ENCODE measurements around the gene RSPO4.

GRCh38 chr20:982754-983153 is 19.4 kb downstream of the RSPO4 start:
- no peak for TF ChIP-seq EZH2phosphoT487 (IDR thresholded peaks at IDR 0.05; ENCODE audit: borderline replicate concordance, low read depth, low read length)
- TF ChIP-seq, protein P1, sequence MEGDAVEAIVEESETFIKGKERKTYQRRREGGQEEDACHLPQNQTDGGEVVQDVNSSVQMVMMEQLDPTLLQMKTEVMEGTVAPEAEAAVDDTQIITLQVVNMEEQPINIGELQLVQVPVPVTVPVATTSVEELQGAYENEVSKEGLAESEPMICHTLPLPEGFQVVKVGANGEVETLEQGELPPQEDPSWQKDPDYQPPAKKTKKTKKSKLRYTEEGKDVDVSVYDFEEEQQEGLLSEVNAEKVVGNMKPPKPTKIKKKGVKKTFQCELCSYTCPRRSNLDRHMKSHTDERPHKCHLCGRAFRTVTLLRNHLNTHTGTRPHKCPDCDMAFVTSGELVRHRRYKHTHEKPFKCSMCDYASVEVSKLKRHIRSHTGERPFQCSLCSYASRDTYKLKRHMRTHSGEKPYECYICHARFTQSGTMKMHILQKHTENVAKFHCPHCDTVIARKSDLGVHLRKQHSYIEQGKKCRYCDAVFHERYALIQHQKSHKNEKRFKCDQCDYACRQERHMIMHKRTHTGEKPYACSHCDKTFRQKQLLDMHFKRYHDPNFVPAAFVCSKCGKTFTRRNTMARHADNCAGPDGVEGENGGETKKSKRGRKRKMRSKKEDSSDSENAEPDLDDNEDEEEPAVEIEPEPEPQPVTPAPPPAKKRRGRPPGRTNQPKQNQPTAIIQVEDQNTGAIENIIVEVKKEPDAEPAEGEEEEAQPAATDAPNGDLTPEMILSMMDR (conservative IDR thresholded peaks at IDR 0.05; ENCODE audit: low read length), result no peak

All from OCI-LY7 (cell line).